Endodermal cell (in vitro differentiated cells): ENCODE data around the gene TM9SF1. TPM values are rescaled to one million over a fixed set of nuclear protein-coding genes. Genes with fewer than 3 reads are reported as not detected.

Source experiments
- DNase-seq: peaks from one replicate; pipeline ENCODE4 v3.0.0-alpha.2; 2017
- H3K27ac ChIP-seq: 2 replicates; pipeline ENCODE4 v1.5.1; 2013; ENCODE audit warnings: mild to moderate bottlenecking, low read depth, low read length, moderate library complexity
- H3K27me3 ChIP-seq: 2 replicates; pipeline ENCODE4 v1.6.1; 2013; ENCODE audit warnings: mild to moderate bottlenecking, low read length, moderate library complexity; ENCODE audit not compliant: insufficient read depth, control insufficient read depth, poor library complexity, severe bottlenecking
- H3K36me3 ChIP-seq: 2 replicates; pipeline ENCODE4 v1.7.0; 2013; ENCODE audit warnings: mild to moderate bottlenecking, low read length, moderate library complexity; ENCODE audit not compliant: control insufficient read depth, insufficient read depth
- H3K4me1 ChIP-seq: one replicate; pipeline ENCODE4 v1.7.0; 2013; ENCODE audit warnings: low read length; ENCODE audit not compliant: control insufficient read depth, insufficient read depth
- H3K4me3 ChIP-seq: 2 replicates; pipeline ENCODE4 v1.5.1; 2013; ENCODE audit warnings: mild to moderate bottlenecking, low read length, moderate library complexity
- H3K9ac ChIP-seq: 2 replicates; pipeline ENCODE4 v1.6.1; 2013; ENCODE audit warnings: mild to moderate bottlenecking, low read length, moderate library complexity; ENCODE audit not compliant: poor library complexity, severe bottlenecking; ENCODE audit errors: extremely low read depth
- H3K9me3 ChIP-seq: 2 replicates; pipeline ENCODE4 v1.6.1; 2013; ENCODE audit warnings: mild to moderate bottlenecking, low read length, moderate library complexity; ENCODE audit not compliant: control insufficient read depth
- H3K27ac Mint-ChIP-seq: 2 replicates; pipeline ENCODE4 v1.8.0; 2020; ENCODE audit warnings: mixed read lengths
- H3K27me3 Mint-ChIP-seq: 2 replicates; pipeline ENCODE4 v1.8.0; 2021; ENCODE audit warnings: mild to moderate bottlenecking, mixed read lengths; ENCODE audit not compliant: insufficient read depth
- H3K36me3 Mint-ChIP-seq: 2 replicates; pipeline ENCODE4 v1.8.0; 2020; ENCODE audit warnings: low read depth, mixed read lengths
- H3K4me1 Mint-ChIP-seq: 2 replicates; pipeline ENCODE4 v1.8.0; 2020; ENCODE audit warnings: mixed read lengths
- H3K4me3 Mint-ChIP-seq: 2 replicates; pipeline ENCODE4 v1.8.0; 2020; ENCODE audit warnings: mild to moderate bottlenecking, moderate library complexity, mixed read lengths
- H3K9me3 Mint-ChIP-seq: 2 replicates; pipeline ENCODE4 v1.8.0; 2020; ENCODE audit warnings: mild to moderate bottlenecking, mixed read lengths
- WGBS, 2 experiments: methylation state at CpG; one replicate each; pipeline versions ENCODE4 v1.1.5 to v1.1.7; 2013; ENCODE audit warnings: missing lambda C conversion rate in 2 of 2, mixed read lengths in 1 of 2; ENCODE audit not compliant: insufficient coverage in 1 of 2, insufficient read length in 1 of 2; 5-methylcytosine and 5-hydroxymethylcytosine counted together
- total RNA-seq, 2 donors: library from RNA; stranded (reverse); fragmentation: NEBNext Ultra II Directional in 1 of 2; extraction: Animal tissue kit (Norgen Biotek cat#: 25700) in 1 of 2; gene quantifications; 2 replicates in 1 of 2; 3 replicates in 1 of 2; pipeline ENCODE4 v1.2.1, GENCODE V29; 2021
- TF ChIP-seq, protein P1 (sequence below): fragments of 200-600 bp; sonication (generic); conservative IDR thresholded peaks from 2 replicates; pipeline ENCODE4 v1.5.0; 2021; ENCODE audit warnings: antibody characterized with exemption, mild to moderate bottlenecking

Gene TM9SF1
- total RNA-seq, 2 donors from 2014 or later: 37.4 to 40.8 TPM

- H3K36me3 ChIP-seq: peaks cover 7% of the 10 kb centered on the region
- 91 to 98% methylated on average over 11 to 20 of the region's 20 CpGs for WGBS, 2 experiments
- H3K4me3 ChIP-seq: peak overlapping the region; percentile 85
- Mint-ChIP-seq H3K4me3 (peak overlapping the region; percentile 76), H3K27ac (no peak overlapping the region), H3K9me3 (no peaks in the 10 kb centered on the region), H3K36me3 (peaks cover 29% of the 10 kb centered on the region), H3K27me3 (no peaks in the 10 kb centered on the region), H3K4me1 (no peaks in the 10 kb centered on the region)
- H3K27me3 ChIP-seq: no peaks in the 10 kb centered on the region
- H3K27ac ChIP-seq: no peak overlapping the region
- no peak for DNase-seq
- H3K9me3 ChIP-seq: no peaks in the 10 kb centered on the region
- H3K9ac ChIP-seq: no peak overlapping the region
- H3K4me1 ChIP-seq: no peaks in the 10 kb centered on the region
- TF ChIP-seq, protein P1, sequence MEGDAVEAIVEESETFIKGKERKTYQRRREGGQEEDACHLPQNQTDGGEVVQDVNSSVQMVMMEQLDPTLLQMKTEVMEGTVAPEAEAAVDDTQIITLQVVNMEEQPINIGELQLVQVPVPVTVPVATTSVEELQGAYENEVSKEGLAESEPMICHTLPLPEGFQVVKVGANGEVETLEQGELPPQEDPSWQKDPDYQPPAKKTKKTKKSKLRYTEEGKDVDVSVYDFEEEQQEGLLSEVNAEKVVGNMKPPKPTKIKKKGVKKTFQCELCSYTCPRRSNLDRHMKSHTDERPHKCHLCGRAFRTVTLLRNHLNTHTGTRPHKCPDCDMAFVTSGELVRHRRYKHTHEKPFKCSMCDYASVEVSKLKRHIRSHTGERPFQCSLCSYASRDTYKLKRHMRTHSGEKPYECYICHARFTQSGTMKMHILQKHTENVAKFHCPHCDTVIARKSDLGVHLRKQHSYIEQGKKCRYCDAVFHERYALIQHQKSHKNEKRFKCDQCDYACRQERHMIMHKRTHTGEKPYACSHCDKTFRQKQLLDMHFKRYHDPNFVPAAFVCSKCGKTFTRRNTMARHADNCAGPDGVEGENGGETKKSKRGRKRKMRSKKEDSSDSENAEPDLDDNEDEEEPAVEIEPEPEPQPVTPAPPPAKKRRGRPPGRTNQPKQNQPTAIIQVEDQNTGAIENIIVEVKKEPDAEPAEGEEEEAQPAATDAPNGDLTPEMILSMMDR: no peak
Measured at GRCh38 chr14:24172871-24173281, 22.4 kb downstream of the TM9SF1 start.

DNA sequence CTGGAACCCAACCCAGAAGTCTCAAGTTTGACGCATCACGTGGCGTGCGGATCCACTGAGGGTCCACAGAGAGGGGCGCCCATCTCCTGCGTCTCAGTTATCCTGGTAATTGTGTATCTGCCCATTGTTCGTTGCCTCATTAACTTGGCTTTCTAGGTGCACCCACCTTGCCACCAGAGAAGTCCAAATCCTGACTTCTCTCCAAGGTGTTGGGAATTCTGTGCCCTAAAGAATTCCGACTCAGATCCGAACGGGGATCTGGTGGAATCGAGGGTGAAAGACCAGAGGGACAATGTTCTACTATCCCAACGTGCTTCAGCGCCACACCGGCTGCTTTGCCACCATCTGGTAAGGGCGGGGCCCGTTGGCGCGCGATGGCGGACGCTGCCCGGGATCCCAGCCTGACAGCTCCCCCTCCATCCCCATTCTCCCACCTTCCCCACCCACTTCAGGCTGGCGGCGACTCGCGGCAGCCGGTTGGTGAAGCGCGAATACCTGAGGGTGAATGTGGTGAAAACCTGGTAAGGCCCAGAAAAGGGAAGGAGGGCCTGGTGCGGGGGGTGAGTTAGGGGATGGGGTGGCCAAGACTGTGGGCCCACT is 22.9 kb downstream of the TM9SF1 start:
- H3K4me1 ChIP-seq: no peaks in the 10 kb centered on the region
- peak overlapping the region; percentile 85 for H3K4me3 ChIP-seq
- TF ChIP-seq, protein P1: no peak
- H3K4me3 Mint-ChIP-seq: peak overlapping the region; percentile 76
- H3K9me3 ChIP-seq: no peaks in the 10 kb centered on the region
- no peaks in the 10 kb centered on the region for H3K27me3 Mint-ChIP-seq
- H3K27ac Mint-ChIP-seq: peak overlapping the region; percentile 67
- H3K36me3 ChIP-seq: peaks cover 4% of the 10 kb centered on the region
- H3K9ac ChIP-seq: peak overlapping the region; percentile 49
- 78 to 80% methylated on average over 12 to 29 of the region's 30 CpGs for WGBS, 2 experiments
- no peaks in the 10 kb centered on the region for H3K27me3 ChIP-seq
- H3K9me3 Mint-ChIP-seq: no peaks in the 10 kb centered on the region
- H3K36me3 Mint-ChIP-seq: peaks cover 25% of the 10 kb centered on the region
- peak; percentile 66 for DNase-seq
- H3K27ac ChIP-seq: peak overlapping the region; percentile 60
- H3K4me1 Mint-ChIP-seq: no peaks in the 10 kb centered on the region

DNA sequence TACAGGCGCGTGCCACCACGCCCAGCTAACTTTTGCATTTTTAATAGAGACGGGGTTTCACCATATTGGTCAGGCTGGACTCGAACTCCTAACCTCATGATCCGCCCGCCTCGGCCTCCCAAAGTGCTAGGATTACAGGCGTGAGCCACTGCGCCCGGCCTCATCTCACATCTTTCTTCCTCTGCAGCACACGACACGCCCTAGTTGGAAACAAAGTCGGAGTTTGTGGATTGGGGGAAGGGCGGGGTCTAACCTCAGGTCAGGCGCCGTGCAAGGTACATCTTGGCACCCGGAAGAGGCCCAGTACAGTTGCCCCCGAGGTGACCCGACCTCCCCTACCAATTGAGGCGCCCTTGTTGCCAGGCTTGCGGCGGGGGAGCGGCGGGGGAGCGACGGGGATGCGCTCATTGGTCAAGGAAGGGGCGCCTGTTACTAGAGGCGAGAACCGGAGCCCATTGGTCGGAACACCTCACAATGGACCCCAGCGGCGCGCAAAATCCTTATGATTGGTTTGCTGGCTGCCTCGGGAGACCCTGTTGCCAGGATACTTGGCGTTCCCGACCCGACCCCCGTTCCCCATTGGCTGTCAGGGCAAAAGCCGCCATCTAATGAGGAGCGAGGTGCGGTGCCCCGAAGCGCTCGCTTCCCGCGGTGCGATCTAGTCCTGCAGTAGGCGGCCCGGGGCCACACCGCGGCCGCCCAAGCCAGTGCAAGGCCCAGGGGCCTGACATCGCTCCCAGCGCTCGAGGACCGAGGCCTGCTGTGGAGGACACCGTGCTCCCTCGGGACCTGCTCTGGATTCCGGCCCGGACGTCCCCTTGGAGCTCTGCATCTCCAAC is 23.6 kb downstream of the TM9SF1 start, which contains the start of gene REC8:
REC8 (plus strand) TSS at position 659 of the 839 bp plus-strand sequence. CDS start 473 bp downstream, outside the sequence.
- H3K27me3 ChIP-seq: no peaks in the 10 kb centered on the region
- TF ChIP-seq, protein P1: no peak
- H3K27me3 Mint-ChIP-seq: no peaks in the 10 kb centered on the region
- peak; percentile 100 for DNase-seq
- WGBS, 2 experiments: 22 to 34% methylated on average over 41 to 63 of the region's 63 CpGs
- peaks cover 1% of the 10 kb centered on the region for H3K36me3 ChIP-seq
- H3K4me1 Mint-ChIP-seq: no peaks in the 10 kb centered on the region
- peak within 1 kb of the TSS; percentile 60 for H3K27ac ChIP-seq
- no peaks in the 10 kb centered on the region for H3K9me3 ChIP-seq
- peak within 1 kb of the TSS; percentile 89 for H3K27ac Mint-ChIP-seq
- H3K4me3 ChIP-seq: peak within 1 kb of the TSS; percentile 85
- peaks cover 20% of the 10 kb centered on the region for H3K36me3 Mint-ChIP-seq
- H3K4me1 ChIP-seq: no peaks in the 10 kb centered on the region
- no peaks in the 10 kb centered on the region for H3K9me3 Mint-ChIP-seq
- H3K9ac ChIP-seq: peak within 1 kb of the TSS; percentile 49
- peak within 1 kb of the TSS; percentile 76 for H3K4me3 Mint-ChIP-seq
